A549 (cell line): ENCODE data around the gene FXYD4. TPM values are rescaled to one million over a fixed set of nuclear protein-coding genes. Genes with fewer than 3 reads are reported as not detected.

ENCODE experiments used
- ATAC-seq, 2 experiments: fragments of 200-7000 bp in 1 of 2; fragments of >200 bp in 1 of 2; cut with Nextera tagmentation in 1 of 2; cut with Tn5 transposase in 1 of 2; 3 replicates each; pipeline versions ENCODE4 v1.8.0 to v1.9.1; 2018 to 2020; ENCODE audit warnings: mild to moderate bottlenecking in 1 of 2, moderate library complexity in 1 of 2
- CTCF ChIA-PET: fragments of 300-600 bp; sonication (Branson Sonifier 250); formaldehyde crosslinking; extraction: SDS; loops from one replicate; lab custom pipeline; 2021; ENCODE audit warnings: antibody characterized with exemption, inconsistent platforms; lab: Yijun Ruan, JAX
- POLR2A ChIA-PET: fragments of 350-600 bp; formaldehyde crosslinking; extraction: SDS; loops from one replicate; lab custom pipeline; 2021; ENCODE audit warnings: antibody characterized with exemption, inconsistent platforms; lab: Yijun Ruan, JAX
- DNase-seq, 2 experiments: peaks; one replicate each; pipeline versions ENCODE4 v3.0.0 to v3.0.0-alpha.2; 2011 to 2016; ENCODE audit warnings: low read depth in 1 of 2, low spot score in 1 of 2
- FAIRE-seq: peaks from 2 replicates; lab custom pipeline; 2011; peaks lifted over from hg19 to GRCh38; lab: Jason Lieb, UNC
- H3K27ac ChIP-seq, 2 experiments: fragments of >200 bp; sonication (Bioruptor Twin); formaldehyde crosslinking; 3 replicates each; pipeline ENCODE4 v1.5.1; 2016 to 2017
- H3K4me1 ChIP-seq: fragments of >200 bp; sonication (Bioruptor Twin); formaldehyde crosslinking; 3 replicates; pipeline ENCODE4 v1.6.1; 2016
- H3K4me2 ChIP-seq: fragments of >200 bp; sonication (Bioruptor Twin); formaldehyde crosslinking; 3 replicates; pipeline ENCODE4 v1.6.1; 2016
- H3K4me3 ChIP-seq: fragments of >200 bp; sonication (Bioruptor Twin); formaldehyde crosslinking; 3 replicates; pipeline ENCODE4 v1.5.1; 2016
- H3K9me3 ChIP-seq: fragments of >200 bp; sonication (Bioruptor Twin); formaldehyde crosslinking; 3 replicates; pipeline ENCODE4 v1.6.1; 2016
- ATOH8 ChIP-seq: fragments of 250-450 bp; sonication (Bioruptor Pico); IDR thresholded peaks from 2 replicates; pipeline ENCODE4 v1.5.0; 2020; ENCODE audit warnings: low read depth, mild to moderate bottlenecking, moderate library complexity
- CBX2 ChIP-seq: fragments of 200-600 bp; sonication (generic); IDR thresholded peaks from 2 replicates; pipeline ENCODE4 v1.6.1; 2016; ENCODE audit warnings: low read depth, mild to moderate bottlenecking, borderline replicate concordance
- CTCF ChIP-seq: fragments of >200 bp; sonication (Bioruptor Twin); formaldehyde crosslinking; IDR thresholded peaks from 3 replicates; pipeline ENCODE4 v1.5.1; 2016
- ESRRA ChIP-seq: fragments of 150-350 bp; IDR thresholded peaks from 2 replicates; pipeline ENCODE4 v1.6.1; 2014; ENCODE audit warnings: mild to moderate bottlenecking, low read length, borderline replicate concordance
- FOSL2 ChIP-seq, 2 experiments: fragments of 450-650 bp in 1 of 2; fragments of >200 bp in 1 of 2; sonication (Bioruptor Twin) in 1 of 2; formaldehyde crosslinking; IDR thresholded peaks; 2 replicates each; pipeline versions ENCODE4 v1.5.0 to v1.6.1; 2016 to 2020; ENCODE audit warnings: mild to moderate bottlenecking in 1 of 2, moderate library complexity in 1 of 2
- FOXS1 ChIP-seq: fragments of 250-450 bp; sonication (Bioruptor Pico); IDR thresholded peaks from 2 replicates; pipeline ENCODE4 v1.5.0; 2020; ENCODE audit warnings: mild to moderate bottlenecking, moderate library complexity
- GATA3 ChIP-seq: IDR thresholded peaks from 2 replicates; pipeline ENCODE4 v1.6.1; 2012; ENCODE audit warnings: borderline replicate concordance
- HDAC2 ChIP-seq: fragments of 200-600 bp; sonication (generic); IDR thresholded peaks from 2 replicates; pipeline ENCODE4 v1.6.1; 2016
- HEYL ChIP-seq: fragments of 250-450 bp; sonication (Bioruptor Pico); IDR thresholded peaks from 2 replicates; pipeline ENCODE4 v1.8.0; 2021; ENCODE audit warnings: mild to moderate bottlenecking, moderate library complexity
- HOXA7 ChIP-seq: fragments of 250-450 bp; sonication (Bioruptor Pico); IDR thresholded peaks from 2 replicates; pipeline ENCODE4 v1.5.0; 2020; ENCODE audit warnings: mild to moderate bottlenecking, moderate library complexity
- HOXB13 ChIP-seq: fragments of 250-450 bp; sonication (Bioruptor Pico); IDR thresholded peaks from 2 replicates; pipeline ENCODE4 v1.5.0; 2020; ENCODE audit warnings: low read depth, mild to moderate bottlenecking, moderate library complexity
- HOXB5 ChIP-seq: fragments of 250-450 bp; sonication (Bioruptor Pico); IDR thresholded peaks from 2 replicates; pipeline ENCODE4 v1.5.0; 2020; ENCODE audit warnings: mild to moderate bottlenecking, moderate library complexity
- JUN ChIP-seq, 2 experiments: fragments of >200 bp; sonication (Bioruptor Twin); formaldehyde crosslinking; IDR thresholded peaks; 2 replicates in 1 of 2; 3 replicates in 1 of 2; pipeline ENCODE4 v1.6.1; 2016 to 2017
- KDM5A ChIP-seq: fragments of 200-600 bp; sonication (generic); IDR thresholded peaks from 2 replicates; pipeline ENCODE4 v1.6.1; 2016; ENCODE audit warnings: antibody characterized with exemption, mild to moderate bottlenecking
- MAX ChIP-seq: IDR thresholded peaks from 2 replicates; pipeline ENCODE4 v1.6.1; 2012
- MAZ ChIP-seq: fragments of 150-350 bp; IDR thresholded peaks from 2 replicates; pipeline ENCODE4 v1.6.1; 2014; ENCODE audit warnings: antibody characterized with exemption, low read depth, low read length, borderline replicate concordance
- MYC ChIP-seq: IDR thresholded peaks from 2 replicates; pipeline ENCODE4 v1.6.1; 2012; ENCODE audit warnings: mild to moderate bottlenecking, inconsistent platforms, low read length, improper control_type of control experiment, borderline replicate concordance
- NPAS2 ChIP-seq: fragments of 250-450 bp; sonication (Bioruptor Pico); IDR thresholded peaks from 2 replicates; pipeline ENCODE4 v1.8.0; 2022; ENCODE audit warnings: mild to moderate bottlenecking, moderate library complexity, borderline replicate concordance
- PBX3 ChIP-seq: IDR thresholded peaks from 2 replicates; pipeline ENCODE4 v1.6.1; 2012
- PHF8 ChIP-seq: fragments of 200-600 bp; sonication (generic); IDR thresholded peaks from 2 replicates; pipeline ENCODE4 v1.6.1; 2016; ENCODE audit warnings: low read depth, mild to moderate bottlenecking, antibody characterized with exemption, moderate library complexity, borderline replicate concordance
- RARB ChIP-seq: fragments of 250-450 bp; sonication (Bioruptor Pico); IDR thresholded peaks from 2 replicates; pipeline ENCODE4 v1.8.0; 2021; ENCODE audit warnings: mild to moderate bottlenecking, moderate library complexity
- RNF2 ChIP-seq: fragments of 200-600 bp; sonication (generic); IDR thresholded peaks from 2 replicates; pipeline ENCODE4 v1.6.1; 2016; ENCODE audit warnings: low read depth, mild to moderate bottlenecking, antibody characterized with exemption, moderate library complexity, borderline replicate concordance
- SMC3 ChIP-seq: fragments of >200 bp; sonication (Bioruptor Twin); formaldehyde crosslinking; IDR thresholded peaks from 3 replicates; pipeline ENCODE4 v1.6.1; 2018; ENCODE audit warnings: inconsistent platforms
- SREBF2 ChIP-seq: fragments of 450-650 bp; IDR thresholded peaks from 2 replicates; pipeline ENCODE4 v1.6.1; 2014; ENCODE audit warnings: mild to moderate bottlenecking, moderate library complexity
- TFCP2L1 ChIP-seq: fragments of 250-450 bp; sonication (Bioruptor Pico); IDR thresholded peaks from 2 replicates; pipeline ENCODE4 v1.5.0; 2021; ENCODE audit warnings: mild to moderate bottlenecking
- ZC3H11A ChIP-seq: fragments of 450-650 bp; IDR thresholded peaks from 2 replicates; pipeline ENCODE4 v1.6.1; 2014; ENCODE audit warnings: antibody characterized with exemption, mild to moderate bottlenecking
- ZFP36 ChIP-seq: fragments of 450-650 bp; IDR thresholded peaks from 2 replicates; pipeline ENCODE4 v1.6.1; 2014; ENCODE audit warnings: borderline replicate concordance; ENCODE audit not compliant: partially characterized antibody
- ZNF302 ChIP-seq: fragments of 250-450 bp; sonication (Bioruptor Pico); IDR thresholded peaks from 2 replicates; pipeline ENCODE4 v1.9.0; 2021; ENCODE audit warnings: inconsistent platforms, mild to moderate bottlenecking, moderate library complexity
- WGBS: methylation state at CpG from one replicate; pipeline ENCODE4 v1.1.6; 2017; ENCODE audit errors: missing lambda C conversion rate; 5-methylcytosine and 5-hydroxymethylcytosine counted together
- polyA plus RNA-seq, 4 experiments: library from polyadenylated mRNA; depleted of rRNA in 3 of 4; stranded (reverse); fragments of >200 nt; fragmentation: RNase III in 1 of 4; extraction: RNeasy Plus Mini Kit Qiagen cat#74134 plus additional on column Dnase treatment in 1 of 4; gene quantifications; 2 replicates in 3 of 4; 3 replicates in 1 of 4; pipeline ENCODE4 v1.2.3, GENCODE V29; 2011 to 2017

The FXYD4 gene
- polyA plus RNA-seq, 2 of the 4 experiments (the other 2 are of a cell fraction) = not detected

- FAIRE-seq = no peak
- WGBS = 94% methylated on average over 13 of the region's 15 CpGs
Measured at GRCh38 chr10:43343126-43343525, 28.3 kb upstream of the FXYD4 start.

GRCh38 chr10:43344051-43344450, 27.4 kb upstream of the FXYD4 start:
- Histone ChIP-seq H3K4me3 (no peak overlapping the region), H3K27ac (peak overlapping the region; percentile 82 to 91), H3K4me2 (peak overlapping the region; percentile 62), H3K4me1 (peaks cover 56% of the 10 kb centered on the region), H3K9me3 (no peaks in the 10 kb centered on the region)
- FAIRE-seq (no peak), ATAC-seq (0 out of 6 replicates have a peak, but pooled peaks of 1 of the 2 experiments have one; percentile 11), DNase-seq (no peak)
- CTCF ChIA-PET = interaction anchor here (1.0 to 3.7 kb wide), 7 partner anchors 20 to 78 kb away, joined by 3 to 33 read pairs (median 3); no protein-coding TSS in a partner anchor
- 40% methylated on average over 7 of the region's 8 CpGs for WGBS
- POLR2A ChIA-PET = no interaction called here
- no peak for TF ChIP-seq CBX2
- no peak for TF ChIP-seq FOSL2 (IDR thresholded peaks at IDR 0.05)
- TF ChIP-seq FOSL2 (CRISPR knock-in tag; IDR thresholded peaks at IDR 0.05) = no peak
- no peak for TF ChIP-seq TFCP2L1 (CRISPR knock-in tag)
- no peak for TF ChIP-seq HOXB13 (CRISPR knock-in tag)
- no peak for TF ChIP-seq MYC
- no peak for TF ChIP-seq CTCF
- TF ChIP-seq HDAC2 = no peak
- TF ChIP-seq GATA3 = no peak
- TF ChIP-seq RARB (CRISPR knock-in tag) = no peak
- no peak for TF ChIP-seq ZC3H11A
- no peak for TF ChIP-seq ZFP36
- no peak for TF ChIP-seq RNF2
- no peak for TF ChIP-seq MAX
- no peak for TF ChIP-seq SMC3
- no peak for TF ChIP-seq HEYL
- no peak for TF ChIP-seq HOXB5
- TF ChIP-seq HOXA7 = no peak
- no peak for TF ChIP-seq FOXS1 (CRISPR knock-in tag)
- TF ChIP-seq SREBF2 = no peak

More at GRCh38 chr10:43343126-43343525, 28.3 kb upstream of the FXYD4 start:
- DNase-seq (no peak), ATAC-seq (no peak)
- Histone ChIP-seq H3K27ac (peak overlapping the region; percentile 82 to 91; a peak in 5 of 6 replicates), H3K9me3 (no peaks in the 10 kb centered on the region), H3K4me1 (peaks cover 59% of the 10 kb centered on the region), H3K4me2 (peak overlapping the region; percentile 62; the same call in 2 of the 3 replicates), H3K4me3 (no peak overlapping the region)
- CTCF ChIA-PET = interaction anchor here (1.1 to 3.7 kb wide), 4 partner anchors 26 to 77 kb away, joined by 3 to 33 read pairs (median 6); no protein-coding TSS in a partner anchor
- POLR2A ChIA-PET = no interaction called here
- TF ChIP-seq MAZ = no peak
- TF ChIP-seq HOXB5 = no peak
- no peak for TF ChIP-seq ZNF302
- TF ChIP-seq RARB (CRISPR knock-in tag) = no peak
- TF ChIP-seq ATOH8 = no peak
- no peak for TF ChIP-seq ZC3H11A
- no peak for TF ChIP-seq PBX3
- no peak for TF ChIP-seq CTCF
- TF ChIP-seq JUN (IDR thresholded peaks at IDR 0.05) = no peak
- no peak for TF ChIP-seq ESRRA
- TF ChIP-seq GATA3 = no peak
- TF ChIP-seq HDAC2 = no peak
- TF ChIP-seq NPAS2 = no peak
- TF ChIP-seq KDM5A = no peak
- TF ChIP-seq RNF2 = no peak
- no peak for TF ChIP-seq HEYL
- TF ChIP-seq PHF8 = no peak
